GM20431 (cell line): ENCODE data around the gene TUBB6.

Source experiments
- in situ Hi-C: fragments of 300-500 bp; cut with MseI, MboI; formaldehyde crosslinking; loops from one replicate; pipeline ENCODE4 v1.15.0; 2020; ENCODE audit warnings: low sequenced_read_pairs; ENCODE audit not compliant: unreplicated experiment

The TUBB6 gene

GRCh38 chr18:12288403-12288755, 19.7 kb upstream of the TUBB6 start:
- in situ Hi-C loops = no loop called here

GRCh38 chr18:12290086-12290485, 18.0 kb upstream of the TUBB6 start:
- in situ Hi-C loops = no loop called here

- in situ Hi-C loops = no loop called here
These were observed 16.9 kb upstream of the TUBB6 start for GRCh38 chr18:12291161-12291560.

GRCh38 chr18:12291690-12292089, 16.4 kb upstream of the TUBB6 start:
- in situ Hi-C loops = no loop called here

- in situ Hi-C loops = no loop called here
These were observed 14.2 kb upstream of the TUBB6 start for GRCh38 chr18:12293831-12294230.

- in situ Hi-C loops = no loop called here
These were observed 12.5 kb upstream of the TUBB6 start for GRCh38 chr18:12295389-12296086.

- in situ Hi-C loops = no loop called here
These were observed 12.0 kb upstream of the TUBB6 start for GRCh38 chr18:12296087-12296403.

- in situ Hi-C loops = no loop called here
These were observed 11.6 kb upstream of the TUBB6 start for GRCh38 chr18:12296457-12296856.

GRCh38 chr18:12299862-12300261, 8.2 kb upstream of the TUBB6 start:
- in situ Hi-C loops = no loop called here

GRCh38 chr18:12301263-12302005, 6.6 kb upstream of the TUBB6 start:
- in situ Hi-C loops = no loop called here

- in situ Hi-C loops = no loop called here
These were observed 5.5 kb upstream of the TUBB6 start for GRCh38 chr18:12302391-12303147.

GRCh38 chr18:12304351-12305210, 3.5 kb upstream of the TUBB6 start:
- in situ Hi-C loops = no loop called here

- in situ Hi-C loops = no loop called here
These were observed 2.8 kb upstream of the TUBB6 start for GRCh38 chr18:12305211-12305610.

- in situ Hi-C loops = no loop called here
These were observed 2.0 kb upstream of the TUBB6 start for GRCh38 chr18:12305930-12306629.

- in situ Hi-C loops = no loop called here
These were observed 1.0 kb upstream of the TUBB6 start for GRCh38 chr18:12306752-12307700.

- in situ Hi-C loops = no loop called here
These were observed 502 bp downstream of the TUBB6 start for GRCh38 chr18:12308386-12309100.

GRCh38 chr18:12309683-12310198, 1.7 kb downstream of the TUBB6 start:
- in situ Hi-C loops = no loop called here

- in situ Hi-C loops = no loop called here
These were observed 2.7 kb downstream of the TUBB6 start for GRCh38 chr18:12310762-12311161.
